Mucosa of rectum (tissue), 2 donors: ENCODE results near the gene HMX1.

Experiments
- H3K27ac ChIP-seq, 2 donors: one replicate each; pipeline ENCODE4 v1.7.0; 2013; ENCODE audit warnings: inconsistent platforms in 2 of 2, low read depth in 2 of 2, low read length in 2 of 2
- H3K27me3 ChIP-seq, 2 donors: one replicate each; pipeline ENCODE4 v1.7.0; 2013; ENCODE audit warnings: low read length in 2 of 2; ENCODE audit not compliant: control insufficient read depth in 2 of 2, insufficient read depth in 2 of 2
- H3K36me3 ChIP-seq, 2 donors: one replicate each; pipeline ENCODE4 v1.7.0; 2013; ENCODE audit warnings: low read length in 2 of 2; ENCODE audit not compliant: control insufficient read depth in 2 of 2, insufficient read depth in 2 of 2
- H3K4me1 ChIP-seq, 2 donors: one replicate each; pipeline ENCODE4 v1.7.0; 2013; ENCODE audit warnings: low read length in 2 of 2, mild to moderate bottlenecking in 1 of 2; ENCODE audit not compliant: control insufficient read depth in 2 of 2, insufficient read depth in 2 of 2
- H3K4me3 ChIP-seq, 2 donors: one replicate each; pipeline ENCODE4 v1.7.0; 2013; ENCODE audit warnings: low read length in 2 of 2
- H3K9ac ChIP-seq, 2 donors: one replicate each; pipeline ENCODE4 v1.7.0; 2013; ENCODE audit warnings: low read length in 2 of 2, low read depth in 1 of 2, mild to moderate bottlenecking in 1 of 2
- H3K9me3 ChIP-seq, 2 donors: one replicate each; pipeline ENCODE4 v1.7.0; 2013; ENCODE audit warnings: low read length in 2 of 2; ENCODE audit not compliant: control insufficient read depth in 2 of 2
- donor health status: healthy.
- donor health status: Normal muscosa, but diverticular disease.

The HMX1 gene

DNA sequence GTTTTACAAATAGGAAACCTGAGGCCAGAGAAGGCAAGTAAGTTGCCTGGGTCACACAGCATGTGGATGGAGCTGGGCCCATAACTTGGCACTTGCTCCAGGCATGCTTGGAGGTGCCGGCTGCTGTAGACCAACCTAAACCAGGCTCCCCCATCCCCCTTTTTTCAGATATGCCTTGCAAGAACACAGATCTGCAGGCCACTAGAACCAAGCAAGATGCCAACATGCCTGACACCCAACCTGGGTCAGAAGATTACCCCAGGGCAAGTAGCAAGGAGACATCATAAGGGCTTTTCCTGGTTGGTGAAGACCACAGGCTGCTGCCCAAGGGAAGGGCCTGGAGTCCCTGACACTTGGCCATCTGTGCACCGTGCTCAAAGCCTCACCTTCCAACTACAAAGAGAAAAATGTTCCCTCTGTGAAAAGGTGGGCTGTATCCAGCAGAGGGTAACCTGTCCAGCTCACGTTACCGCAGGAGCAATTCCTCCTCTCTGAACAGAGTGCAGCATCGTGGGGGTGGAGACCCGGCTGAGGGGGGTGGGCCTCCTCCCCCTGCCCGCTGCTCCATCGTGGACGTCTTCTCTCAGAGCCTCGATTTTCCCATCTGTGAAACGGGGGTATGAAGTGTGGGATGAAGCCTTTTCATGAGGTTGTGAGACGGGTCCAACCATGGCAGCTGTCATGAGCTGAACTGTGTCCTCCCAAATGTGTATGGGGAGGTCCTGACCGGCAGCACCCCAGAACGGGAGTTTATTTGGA lies 23.0 kb downstream of the HMX1 start:
- no peaks in the 10 kb centered on the region for H3K36me3 ChIP-seq
- no peak overlapping the region for H3K9ac ChIP-seq
- no peaks in the 10 kb centered on the region for H3K4me1 ChIP-seq
- H3K27ac ChIP-seq: no peak overlapping the region
- no peaks in the 10 kb centered on the region for H3K9me3 ChIP-seq
- H3K27me3 ChIP-seq: peaks cover 0 to 7% of the 10 kb centered on the region in 2 donors
- no peak overlapping the region for H3K4me3 ChIP-seq

DNA sequence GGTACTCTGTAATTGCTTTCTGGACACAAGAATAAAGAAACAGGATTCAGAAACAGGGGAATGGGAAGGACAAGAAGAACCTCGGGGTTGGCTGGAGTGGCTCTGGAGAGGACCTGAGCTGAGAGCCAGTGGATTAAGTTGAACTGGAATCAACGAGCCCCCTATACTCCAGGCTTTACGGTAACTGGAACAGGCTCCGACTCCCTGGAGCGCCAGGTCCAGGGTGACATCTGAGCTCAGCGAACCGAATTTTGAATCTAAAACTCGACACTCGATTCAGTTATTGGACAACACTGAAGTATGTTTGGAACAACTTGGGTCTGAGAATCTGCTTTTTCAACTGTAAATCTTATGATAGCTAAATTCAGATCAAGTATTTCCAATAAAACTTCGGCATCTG lies 23.9 kb downstream of the HMX1 start:
- Histone ChIP-seq H3K4me3 (no peak overlapping the region), H3K4me1 (no peaks in the 10 kb centered on the region), H3K9ac (no peak overlapping the region), H3K27me3 (peaks cover 0 to 7% of the 10 kb centered on the region in 2 donors), H3K9me3 (peaks cover 0 to 3% of the 10 kb centered on the region in 2 donors), H3K27ac (no peak overlapping the region), H3K36me3 (no peaks in the 10 kb centered on the region)

DNA sequence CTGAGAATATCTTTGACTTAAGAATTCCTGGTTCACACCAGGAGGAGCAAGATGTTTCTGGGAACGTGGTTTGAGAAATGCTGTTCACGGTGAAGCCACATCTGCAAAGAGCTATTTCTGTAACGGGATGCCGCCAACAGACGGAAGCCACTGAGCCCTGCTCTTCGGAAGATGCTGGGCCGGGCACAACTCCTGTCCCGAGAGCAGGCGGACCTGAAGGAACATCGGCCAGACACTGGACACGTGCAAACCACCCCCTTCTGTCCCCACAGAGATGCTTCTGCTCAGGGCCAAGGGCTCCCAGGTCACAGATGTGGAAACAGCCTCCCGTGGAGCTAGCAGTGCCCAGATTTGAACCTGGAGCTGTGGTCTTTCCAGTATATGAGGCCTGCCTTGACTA lies 24.3 kb downstream of the HMX1 start:
- Histone ChIP-seq H3K27me3 (peaks cover 0 to 4% of the 10 kb centered on the region in 2 donors), H3K9ac (no peak overlapping the region), H3K4me3 (no peak overlapping the region), H3K27ac (no peak overlapping the region), H3K4me1 (no peaks in the 10 kb centered on the region), H3K9me3 (peaks cover 0 to 3% of the 10 kb centered on the region in 2 donors), H3K36me3 (no peaks in the 10 kb centered on the region)

DNA sequence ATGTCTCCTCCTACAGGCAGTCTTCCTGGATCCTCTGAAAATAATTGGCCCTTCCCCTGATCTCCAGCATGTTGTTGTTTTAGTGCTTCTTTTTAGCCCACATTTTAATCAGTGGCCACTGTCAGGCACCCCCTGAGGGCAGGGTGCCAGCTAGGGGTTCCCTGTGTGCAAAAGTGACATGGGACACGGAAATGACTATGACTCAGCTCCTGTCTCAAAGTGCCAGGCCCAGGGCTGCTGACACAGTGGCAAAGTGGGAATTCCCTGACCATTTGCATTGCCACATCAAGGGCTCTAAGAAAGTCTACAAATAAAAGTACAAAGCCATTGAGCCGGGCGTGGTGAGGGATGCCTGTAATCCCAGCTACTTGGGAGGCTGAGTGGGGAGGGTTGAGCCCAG lies 24.8 kb downstream of the HMX1 start:
- no peak overlapping the region for H3K9ac ChIP-seq
- H3K36me3 ChIP-seq: no peaks in the 10 kb centered on the region
- H3K27me3 ChIP-seq: peaks cover 0 to 4% of the 10 kb centered on the region in 2 donors
- peaks cover 0 to 3% of the 10 kb centered on the region in 2 donors for H3K9me3 ChIP-seq
- no peaks in the 10 kb centered on the region for H3K4me1 ChIP-seq
- H3K27ac ChIP-seq: no peak overlapping the region
- H3K4me3 ChIP-seq: no peak overlapping the region

DNA sequence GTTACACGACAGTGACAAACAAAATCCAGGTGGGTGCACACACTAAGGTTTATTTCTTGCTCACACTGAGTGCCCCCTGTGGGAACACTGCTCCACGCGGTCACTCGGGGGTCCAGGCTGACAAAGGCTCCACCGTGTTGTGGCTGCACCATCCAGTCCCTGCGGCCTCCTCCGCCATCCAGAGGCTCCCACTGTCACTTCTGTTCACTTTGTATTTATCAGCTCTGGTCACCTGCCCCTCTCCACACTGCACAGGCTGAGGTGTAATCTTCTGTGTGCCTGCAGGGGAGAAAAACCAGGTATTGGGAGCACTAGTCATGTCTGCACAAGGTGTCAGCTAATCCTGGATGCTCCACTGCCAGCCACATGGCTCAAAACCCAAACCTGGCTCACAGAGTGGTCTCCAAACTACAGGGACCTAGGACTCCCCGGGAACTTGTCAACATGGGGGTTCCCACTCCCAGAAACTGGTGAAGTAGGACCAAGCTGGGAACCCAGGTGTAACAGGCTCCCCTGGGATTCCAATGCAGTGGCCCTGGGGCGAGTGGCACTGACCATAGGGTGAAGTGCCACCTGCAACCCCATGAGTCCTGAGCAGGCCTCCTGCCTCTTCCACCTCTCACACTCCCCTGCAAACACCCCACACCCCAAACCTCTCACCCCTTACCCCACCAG lies 25.5 kb downstream of the HMX1 start:
- peaks cover 0 to 4% of the 10 kb centered on the region in 2 donors for H3K27me3 ChIP-seq

DNA sequence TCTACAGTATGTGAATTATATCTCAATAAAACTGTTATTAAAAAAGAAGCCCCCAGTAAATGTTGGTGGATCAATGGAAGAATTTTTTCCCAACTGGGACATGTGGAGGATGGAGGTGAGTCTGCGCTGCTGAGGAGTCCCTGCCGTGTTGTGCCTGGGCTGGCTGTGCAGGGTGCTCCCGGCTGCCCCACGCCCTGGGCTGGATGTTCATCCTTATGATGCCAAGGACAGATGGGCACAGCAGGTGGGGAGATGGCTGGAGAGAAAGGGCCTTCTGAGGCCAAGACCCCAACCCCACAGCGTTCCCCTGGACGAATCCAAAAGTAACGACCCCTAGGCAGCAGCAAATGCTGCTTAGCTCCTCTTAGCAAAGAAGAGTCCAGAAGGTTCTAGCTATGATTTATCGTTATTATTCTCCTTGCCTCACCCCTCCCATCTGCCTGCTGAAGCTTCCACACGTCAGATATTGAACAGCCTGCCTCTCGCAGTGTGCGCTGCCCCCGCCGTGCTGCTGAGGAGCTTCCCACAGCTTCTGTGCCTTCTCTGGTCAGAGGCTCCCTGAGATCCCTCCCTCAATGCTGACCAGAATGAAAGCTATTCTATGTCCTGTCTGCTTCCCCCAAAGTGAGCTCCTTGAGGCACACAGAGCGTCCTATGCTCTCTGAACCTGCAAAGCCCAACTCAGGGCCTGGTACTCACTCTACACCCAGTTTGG lies 26.5 kb downstream of the HMX1 start:
- peaks cover 0 to 4% of the 10 kb centered on the region in 2 donors for H3K27me3 ChIP-seq
- no peaks in the 10 kb centered on the region for H3K36me3 ChIP-seq
- H3K4me3 ChIP-seq: no peak overlapping the region
- no peak overlapping the region for H3K9ac ChIP-seq
- no peaks in the 10 kb centered on the region for H3K4me1 ChIP-seq
- H3K9me3 ChIP-seq: peaks cover 0 to 5% of the 10 kb centered on the region in 2 donors
- no peak overlapping the region for H3K27ac ChIP-seq

More for the DNA sequence above, 25.5 kb downstream of the HMX1 start:
- no peak overlapping the region for H3K9ac ChIP-seq
- peaks cover 0 to 5% of the 10 kb centered on the region in 2 donors for H3K9me3 ChIP-seq
- H3K27ac ChIP-seq: no peak overlapping the region
- H3K36me3 ChIP-seq: no peaks in the 10 kb centered on the region
- no peaks in the 10 kb centered on the region for H3K4me1 ChIP-seq
- H3K4me3 ChIP-seq: no peak overlapping the region

DNA sequence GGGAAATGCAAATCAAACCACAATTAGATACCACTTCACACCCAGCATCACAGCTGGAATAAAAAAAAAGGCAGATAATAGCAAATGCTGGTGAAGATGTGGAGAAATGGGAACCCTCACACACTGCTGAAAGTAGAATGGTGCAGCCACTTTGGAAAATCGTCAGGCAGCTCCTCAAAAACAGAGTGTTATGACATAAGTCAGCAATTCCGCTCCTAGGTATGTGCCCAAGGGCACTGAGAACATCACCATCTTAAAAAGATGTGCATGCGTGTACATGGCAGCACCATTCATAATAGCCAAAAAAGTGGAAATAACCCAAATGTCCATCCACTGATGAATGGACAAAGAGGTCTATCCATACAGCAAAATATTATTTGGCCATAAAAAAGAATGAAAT lies 28.0 kb downstream of the HMX1 start:
- H3K4me3 ChIP-seq: no peak overlapping the region
- no peak overlapping the region for H3K27ac ChIP-seq
- H3K36me3 ChIP-seq: no peaks in the 10 kb centered on the region
- peaks cover 0 to 5% of the 10 kb centered on the region in 2 donors for H3K9me3 ChIP-seq
- no peak overlapping the region for H3K9ac ChIP-seq
- H3K4me1 ChIP-seq: no peaks in the 10 kb centered on the region
- peaks cover 0 to 4% of the 10 kb centered on the region in 2 donors for H3K27me3 ChIP-seq

DNA sequence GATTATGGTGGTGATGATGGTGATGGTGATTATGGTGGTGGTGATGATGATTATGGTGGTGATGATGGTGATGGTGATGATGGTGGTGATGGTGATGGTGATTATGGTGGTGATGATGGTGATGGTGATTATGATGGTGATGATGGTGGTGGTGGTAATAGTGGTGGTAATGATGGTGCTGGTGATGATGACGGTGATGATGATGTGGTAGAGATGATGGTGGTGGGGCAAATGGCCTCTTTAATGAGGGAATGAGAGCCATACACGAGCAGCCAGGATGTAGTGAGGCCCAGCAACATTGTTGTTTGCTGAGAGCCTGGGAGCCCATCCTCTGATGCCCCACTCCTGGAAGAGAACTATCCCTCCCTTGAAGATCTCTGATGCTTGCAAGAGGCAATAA lies 29.0 kb downstream of the HMX1 start:
- no peaks in the 10 kb centered on the region for H3K4me1 ChIP-seq
- H3K4me3 ChIP-seq: no peak overlapping the region
- H3K9ac ChIP-seq: no peak overlapping the region
- H3K27ac ChIP-seq: no peak overlapping the region
- peaks cover 0 to 4% of the 10 kb centered on the region in 2 donors for H3K27me3 ChIP-seq
- peaks cover 0 to 5% of the 10 kb centered on the region in 2 donors for H3K9me3 ChIP-seq
- no peaks in the 10 kb centered on the region for H3K36me3 ChIP-seq

DNA sequence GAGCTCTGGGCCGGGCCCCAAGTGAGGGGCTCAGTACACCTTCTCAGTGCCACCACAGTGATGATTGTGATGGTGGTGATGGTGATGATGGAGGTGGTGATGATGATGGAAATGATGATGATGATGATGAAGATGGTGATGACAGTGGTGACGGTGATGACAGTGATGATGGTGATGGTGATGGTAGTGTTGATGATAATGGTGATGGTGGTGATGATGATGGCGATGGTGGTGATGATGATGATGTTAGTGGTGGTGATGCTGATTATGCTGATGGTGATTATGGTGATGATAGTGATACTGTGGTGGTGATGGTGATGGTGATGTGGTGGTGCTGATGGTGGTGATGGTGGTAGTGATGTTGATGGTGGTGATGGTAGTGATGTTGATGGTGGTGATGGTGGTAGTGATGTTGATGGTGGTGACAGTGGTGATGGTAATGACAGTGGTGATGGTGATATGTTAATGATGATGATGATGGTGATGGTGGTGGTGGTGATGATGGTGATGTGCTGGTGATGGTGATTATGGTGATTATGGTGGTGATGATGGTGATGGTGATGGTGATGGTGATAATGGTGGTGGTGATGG lies 29.9 kb downstream of the HMX1 start:
- Histone ChIP-seq H3K36me3 (no peaks in the 10 kb centered on the region), H3K4me3 (no peak overlapping the region), H3K27me3 (peaks cover 0 to 2% of the 10 kb centered on the region in 2 donors), H3K9me3 (peaks cover 0 to 5% of the 10 kb centered on the region in 2 donors), H3K9ac (no peak overlapping the region), H3K27ac (no peak overlapping the region), H3K4me1 (no peaks in the 10 kb centered on the region)
